VCaP (cell line): ENCODE data around the gene OR6V1.

Experiments
- H3K27ac ChIP-seq: fragments of 450-650 bp; 2 replicates; pipeline ENCODE4 v1.5.1; 2017
- CTCF ChIP-seq: fragments of 450-650 bp; conservative IDR thresholded peaks from 2 replicates; pipeline ENCODE4 v1.5.1; 2017; ENCODE audit warnings: mild to moderate bottlenecking, moderate library complexity

OR6V1 gene

GRCh38 chr7:143027032-143027431 is 25.1 kb upstream of the OR6V1 start, which contains the start of gene OR9A2:
Gene OR9A2 (minus strand): TSS chr7:143027132. CDS start chr7:143027132, 0 bp downstream.
- no peak for TF ChIP-seq CTCF
- H3K27ac ChIP-seq = no peak within 1 kb of the TSS

GRCh38 chr7:143027683-143028082 is 24.5 kb upstream of the OR6V1 start:
- TF ChIP-seq CTCF = no peak
- no peak overlapping the region for H3K27ac ChIP-seq

- TF ChIP-seq CTCF = no peak
- H3K27ac ChIP-seq = no peak overlapping the region
Observed at GRCh38 chr7:143038635-143039034, 13.5 kb upstream of the OR6V1 start.

GRCh38 chr7:143040209-143040715 is 11.9 kb upstream of the OR6V1 start:
- no peak for TF ChIP-seq CTCF
- H3K27ac ChIP-seq = no peak overlapping the region

GRCh38 chr7:143041346-143041745 is 10.8 kb upstream of the OR6V1 start:
- TF ChIP-seq CTCF = no peak
- no peak overlapping the region for H3K27ac ChIP-seq

- no peak for TF ChIP-seq CTCF
- no peak overlapping the region for H3K27ac ChIP-seq
Observed at GRCh38 chr7:143042159-143042789, 9.9 kb upstream of the OR6V1 start.

GRCh38 chr7:143042790-143043271 is 9.3 kb upstream of the OR6V1 start:
- no peak overlapping the region for H3K27ac ChIP-seq
- TF ChIP-seq CTCF = no peak
